ENCODE results near the gene TRIM54. TPM values are rescaled to one million over a fixed set of nuclear protein-coding genes. Genes with fewer than 3 reads are reported as not detected.

TRIM54 gene
- total and polyA plus RNA-seq, 9 of the 15 experiments (the other 6 are each of a cell fraction or from before 2014, with no cell fraction given) = not detected

- TF ChIP-seq MGA (IDR thresholded peaks at IDR 0.05) (peak; percentile 43), ATF3 (IDR thresholded peaks at IDR 0.05) (peak; percentile 38; the same call in 1 of the 2 replicates), ATF3 (CRISPR knock-in tag; conservative IDR thresholded peaks at IDR 0.05) (no peak), TBP (optimal IDR thresholded peaks at IDR 0.05; ENCODE audit: low read depth, low read length) (peak; percentile 80), NRF1 (conservative IDR thresholded peaks at IDR 0.05 in 1 of 2, IDR thresholded peaks at IDR 0.05 in 1 of 2) (peak; percentile 32 to 50; a peak in 3 of 4 replicates), BRF1 (IDR thresholded peaks at IDR 0.05; ENCODE audit: borderline replicate concordance, extremely low read depth, insufficient read length) (no peak), CBX5 (IDR thresholded peaks at IDR 0.05; ENCODE audit: borderline replicate concordance, low read depth) (no peak), HMG20B (CRISPR knock-in tag; IDR thresholded peaks at IDR 0.05) (0 out of 2 replicates have a peak, but pooled peaks have one; percentile 85), HMBOX1 (IDR thresholded peaks at IDR 0.05) (peak; percentile 83), MNT (conservative IDR thresholded peaks at IDR 0.05) (peak; percentile 86 to 94), HDAC3 (IDR thresholded peaks at IDR 0.05; ENCODE audit: borderline replicate concordance, partially characterized antibody) (no peak)
Measured at GRCh38 chr2:27322766-27323595, 40.8 kb downstream of the TRIM54 start, which contains the start of gene MPV17 (continued).
